ENCODE measurements around the gene ZRANB3.

- no peak for TF ChIP-seq PATZ1 (CRISPR knock-in tag; IDR thresholded peaks at IDR 0.05; ENCODE audit: borderline replicate concordance)
- TF ChIP-seq CSRNP3 (CRISPR knock-in tag; IDR thresholded peaks at IDR 0.05) = no peak
- TF ChIP-seq ZC3H10 (CRISPR knock-in tag; IDR thresholded peaks at IDR 0.05) = no peak
- no peak for TF ChIP-seq CREB5 (CRISPR knock-in tag; IDR thresholded peaks at IDR 0.05; ENCODE audit: low read depth)
- no peak for TF ChIP-seq TOX (CRISPR knock-in tag; IDR thresholded peaks at IDR 0.05; ENCODE audit: borderline replicate concordance)
- no peak for TF ChIP-seq ARNTL (CRISPR knock-in tag; IDR thresholded peaks at IDR 0.05; ENCODE audit: borderline replicate concordance, low read depth)
- no peak for TF ChIP-seq ZFP30 (CRISPR knock-in tag; IDR thresholded peaks at IDR 0.05)
- TF ChIP-seq ZNF8 (CRISPR knock-in tag; IDR thresholded peaks at IDR 0.05) = no peak
- TF ChIP-seq ZNF565 (CRISPR knock-in tag; conservative IDR thresholded peaks at IDR 0.05; ENCODE audit: low read depth) = no peak
- TF ChIP-seq TSHZ2 (CRISPR knock-in tag; IDR thresholded peaks at IDR 0.05) = no peak
- TF ChIP-seq OSR1 (CRISPR knock-in tag; IDR thresholded peaks at IDR 0.05) = no peak
- no peak for TF ChIP-seq BACH2 (CRISPR knock-in tag; IDR thresholded peaks at IDR 0.05; ENCODE audit: borderline replicate concordance)
- TF ChIP-seq SNAI2 (CRISPR knock-in tag; IDR thresholded peaks at IDR 0.05) = no peak
Measured at GRCh38 chr2:135252805-135253458, 278.1 kb downstream of the ZRANB3 start.

Measured in SK-N-SH treated with all-trans-retinoic acid at 6 μM for 48 hours (cell line).